GM18868 (cell line): ENCODE results near the gene RIT1.
A peak's percentile ranks its signal among the peaks of the same experiment; 100 is the strongest.

Source experiments
- ATAC-seq: cut with Tn5 transposase; IDR thresholded peaks from one replicate; pipeline ENCODE4 v1.9.1; 2021; ENCODE audit warnings: mild to moderate bottlenecking, moderate library complexity; ENCODE audit not compliant: unreplicated experiment

The RIT1 gene

GRCh38 chr1:155911156-155912055 lies at the start of gene RIT1:
RIT1 (minus strand) TSS chr1:155911349; CDS start chr1:155910761, 588 bp downstream.
- peak; percentile 85 for ATAC-seq

GRCh38 chr1:155960081-155960745 lies 49.1 kb upstream of the RIT1 start:
- no peak for ATAC-seq

- no peak for ATAC-seq
Measured at GRCh38 chr1:155957411-155957915, 46.3 kb upstream of the RIT1 start.

- no peak for ATAC-seq
Measured at GRCh38 chr1:155954645-155955044, 43.5 kb upstream of the RIT1 start.

GRCh38 chr1:155952505-155952890 lies 41.3 kb upstream of the RIT1 start:
- no peak for ATAC-seq

- ATAC-seq, result no peak
Measured at GRCh38 chr1:155951753-155952504, 40.8 kb upstream of the RIT1 start.

GRCh38 chr1:155950829-155951228 lies 39.7 kb upstream of the RIT1 start:
- ATAC-seq, result no peak

GRCh38 chr1:155947741-155948140 lies 36.6 kb upstream of the RIT1 start:
- ATAC-seq, result no peak

- ATAC-seq, result no peak
Measured at GRCh38 chr1:155947292-155947691, 36.1 kb upstream of the RIT1 start.

- no peak for ATAC-seq
Measured at GRCh38 chr1:155946633-155947219, 35.6 kb upstream of the RIT1 start.

- ATAC-seq, result no peak
Measured at GRCh38 chr1:155944444-155944799, 33.3 kb upstream of the RIT1 start.

GRCh38 chr1:155942578-155943141 lies 31.5 kb upstream of the RIT1 start:
- ATAC-seq, result no peak

GRCh38 chr1:155941845-155942531 lies 30.8 kb upstream of the RIT1 start:
- ATAC-seq, result no peak

- no peak for ATAC-seq
Measured at GRCh38 chr1:155940993-155941844, 30.1 kb upstream of the RIT1 start, which contains the start of gene RXFP4. RXFP4 (plus strand) TSS chr1:155941638; CDS start chr1:155941710, 72 bp downstream.

- ATAC-seq, result no peak
Measured at GRCh38 chr1:155940482-155940992, 29.4 kb upstream of the RIT1 start.

- ATAC-seq, result no peak
Measured at GRCh38 chr1:155938220-155938627, 27.1 kb upstream of the RIT1 start.

- no peak for ATAC-seq
Measured at GRCh38 chr1:155934936-155935590, 23.9 kb upstream of the RIT1 start.
